Neural crest cell (in vitro differentiated cells): ENCODE results near the gene SLC9A6. TPM values are rescaled to one million over a fixed set of nuclear protein-coding genes. Genes with fewer than 3 reads are reported as not detected.
A peak's percentile ranks its signal among the peaks of the same experiment; 100 is the strongest.

Experiments used
- DNase-seq: peaks from one replicate; pipeline ENCODE4 v3.0.0; 2021; ENCODE audit warnings: low read depth, mixed read lengths, low spot score
- H3K27ac Mint-ChIP-seq: one replicate; pipeline ENCODE4 v1.8.0; 2021; ENCODE audit warnings: mild to moderate bottlenecking, mixed read lengths; ENCODE audit not compliant: unreplicated experiment
- H3K27me3 Mint-ChIP-seq: 2 replicates; pipeline ENCODE4 v1.8.0; 2021; ENCODE audit warnings: low read depth, mild to moderate bottlenecking, mixed read lengths
- H3K36me3 Mint-ChIP-seq: 2 replicates; pipeline ENCODE4 v1.8.0; 2021; ENCODE audit warnings: low read depth, mild to moderate bottlenecking, mixed read lengths
- H3K4me1 Mint-ChIP-seq: 2 replicates; pipeline ENCODE4 v1.8.0; 2021; ENCODE audit warnings: mixed read lengths
- H3K4me3 Mint-ChIP-seq: one replicate; pipeline ENCODE4 v1.8.0; 2021; ENCODE audit warnings: mild to moderate bottlenecking, mixed read lengths
- H3K9me3 Mint-ChIP-seq: 2 replicates; pipeline ENCODE4 v1.8.0; 2021; ENCODE audit warnings: mixed read lengths
- total RNA-seq: library from RNA; stranded (reverse); gene quantifications from 2 replicates; pipeline ENCODE4 v1.2.1, GENCODE V29; 2021
- TF ChIP-seq, protein P1 (sequence below): fragments of 200-600 bp; sonication (generic); conservative IDR thresholded peaks from 2 replicates; pipeline ENCODE4 v1.5.0; 2021; ENCODE audit warnings: antibody characterized with exemption, mild to moderate bottlenecking

The SLC9A6 gene
- total RNA-seq, 1 donor from 2014 or later, result 19.0 TPM

GRCh38 chrX:136061286-136061685 lies 76.1 kb downstream of the SLC9A6 start:
- Mint-ChIP-seq H3K4me1 (peaks cover 22% of the 10 kb centered on the region), H3K27me3 (no peaks in the 10 kb centered on the region), H3K27ac (no peak overlapping the region), H3K4me3 (no peak overlapping the region), H3K9me3 (peaks cover 7% of the 10 kb centered on the region), H3K36me3 (no peaks in the 10 kb centered on the region)
- DNase-seq, result no peak
- TF ChIP-seq, protein P1, sequence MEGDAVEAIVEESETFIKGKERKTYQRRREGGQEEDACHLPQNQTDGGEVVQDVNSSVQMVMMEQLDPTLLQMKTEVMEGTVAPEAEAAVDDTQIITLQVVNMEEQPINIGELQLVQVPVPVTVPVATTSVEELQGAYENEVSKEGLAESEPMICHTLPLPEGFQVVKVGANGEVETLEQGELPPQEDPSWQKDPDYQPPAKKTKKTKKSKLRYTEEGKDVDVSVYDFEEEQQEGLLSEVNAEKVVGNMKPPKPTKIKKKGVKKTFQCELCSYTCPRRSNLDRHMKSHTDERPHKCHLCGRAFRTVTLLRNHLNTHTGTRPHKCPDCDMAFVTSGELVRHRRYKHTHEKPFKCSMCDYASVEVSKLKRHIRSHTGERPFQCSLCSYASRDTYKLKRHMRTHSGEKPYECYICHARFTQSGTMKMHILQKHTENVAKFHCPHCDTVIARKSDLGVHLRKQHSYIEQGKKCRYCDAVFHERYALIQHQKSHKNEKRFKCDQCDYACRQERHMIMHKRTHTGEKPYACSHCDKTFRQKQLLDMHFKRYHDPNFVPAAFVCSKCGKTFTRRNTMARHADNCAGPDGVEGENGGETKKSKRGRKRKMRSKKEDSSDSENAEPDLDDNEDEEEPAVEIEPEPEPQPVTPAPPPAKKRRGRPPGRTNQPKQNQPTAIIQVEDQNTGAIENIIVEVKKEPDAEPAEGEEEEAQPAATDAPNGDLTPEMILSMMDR, result no peak

DNA sequence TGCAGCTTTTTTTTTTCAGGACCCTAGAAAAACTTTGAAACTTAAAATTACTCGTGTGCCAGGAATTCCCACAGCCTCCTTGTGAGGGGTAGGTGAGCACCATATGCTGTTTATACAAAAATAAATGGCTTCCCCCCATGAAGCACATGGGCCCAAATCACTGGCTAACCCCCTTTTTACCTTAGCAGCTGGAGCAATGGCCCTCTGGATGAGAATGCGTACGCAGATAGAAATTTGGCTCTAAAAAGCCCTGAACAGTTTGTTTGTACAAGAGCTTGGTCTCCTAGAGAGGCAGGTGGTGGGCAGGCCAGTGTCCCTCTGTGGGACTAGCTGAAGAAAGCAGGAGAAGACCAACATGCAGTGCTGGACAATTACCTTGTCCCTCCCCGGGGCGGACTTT lies 76.5 kb downstream of the SLC9A6 start:
- TF ChIP-seq, protein P1, result no peak
- Mint-ChIP-seq H3K27me3 (no peaks in the 10 kb centered on the region), H3K9me3 (peaks cover 7% of the 10 kb centered on the region), H3K27ac (no peak overlapping the region), H3K4me3 (no peak overlapping the region), H3K4me1 (peaks cover 18% of the 10 kb centered on the region), H3K36me3 (no peaks in the 10 kb centered on the region)
- no peak for DNase-seq

GRCh38 chrX:136063340-136064079 lies 78.3 kb downstream of the SLC9A6 start:
- Mint-ChIP-seq H3K36me3 (no peaks in the 10 kb centered on the region), H3K4me3 (no peak overlapping the region), H3K27ac (peak overlapping the region; percentile 43), H3K9me3 (peaks cover 4% of the 10 kb centered on the region), H3K27me3 (no peaks in the 10 kb centered on the region), H3K4me1 (peaks cover 18% of the 10 kb centered on the region)
- TF ChIP-seq, protein P1, result no peak
- no peak for DNase-seq

- no peaks in the 10 kb centered on the region for H3K27me3 Mint-ChIP-seq
- H3K9me3 Mint-ChIP-seq, result peaks cover 4% of the 10 kb centered on the region
- no peak overlapping the region for H3K27ac Mint-ChIP-seq
- H3K4me3 Mint-ChIP-seq, result no peak overlapping the region
- DNase-seq, result no peak
- TF ChIP-seq, protein P1, result no peak
- peaks cover 18% of the 10 kb centered on the region for H3K4me1 Mint-ChIP-seq
- H3K36me3 Mint-ChIP-seq, result no peaks in the 10 kb centered on the region
Observed at GRCh38 chrX:136064661-136065043, 79.4 kb downstream of the SLC9A6 start.

DNA sequence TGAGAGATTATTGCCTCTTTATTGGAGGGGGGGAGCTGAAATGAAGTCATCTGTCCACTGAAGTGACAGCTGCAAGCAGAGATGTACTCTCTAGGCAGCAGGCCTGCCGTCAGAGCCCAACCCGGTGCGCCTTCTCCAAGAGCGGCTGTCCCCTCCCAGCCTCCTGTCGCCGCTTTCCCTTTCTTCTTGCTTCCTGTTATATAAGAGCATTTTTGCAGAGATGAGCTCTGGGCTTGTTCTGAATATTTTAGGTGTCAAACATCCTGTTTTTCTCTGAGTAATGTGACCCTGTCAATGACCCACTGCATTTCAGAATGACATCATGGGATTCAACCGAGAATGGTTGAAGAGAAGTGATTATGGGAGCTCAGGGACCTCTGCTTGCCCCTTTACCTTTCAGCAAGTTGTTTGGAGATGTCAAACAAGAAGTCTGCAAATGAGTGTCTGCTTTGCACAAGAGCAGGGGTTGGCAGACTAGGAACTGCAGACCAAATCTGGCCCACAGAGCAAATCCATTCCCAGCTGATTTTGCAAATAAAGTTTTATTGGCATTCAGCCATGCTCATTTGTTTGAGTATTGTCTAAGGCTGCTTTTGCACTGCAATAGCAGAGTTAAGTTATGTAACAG lies 79.9 kb downstream of the SLC9A6 start:
- DNase-seq, result no peak
- Mint-ChIP-seq H3K36me3 (no peaks in the 10 kb centered on the region), H3K4me1 (peaks cover 18% of the 10 kb centered on the region), H3K27me3 (no peaks in the 10 kb centered on the region), H3K4me3 (no peak overlapping the region), H3K9me3 (peaks cover 4% of the 10 kb centered on the region), H3K27ac (no peak overlapping the region)
- TF ChIP-seq, protein P1, result no peak
